ENCODE measurements around the gene SLC5A4.

The SLC5A4 gene

GRCh38 chr22:32208681-32209080, 46.5 kb downstream of the SLC5A4 start:
- Histone ChIP-seq H3K4me1 (ENCODE audit: control insufficient read depth, insufficient read depth, low read length) (no peaks in the 10 kb centered on the region), H3K9me3 (ENCODE audit: control insufficient read depth, low read length) (no peaks in the 10 kb centered on the region), H3K4me3 (ENCODE audit: insufficient read depth, low read depth, low read length) (no peak overlapping the region), H3K36me3 (ENCODE audit: control insufficient read depth, insufficient read depth, low read length) (no peaks in the 10 kb centered on the region), H3K27me3 (ENCODE audit: control insufficient read depth, insufficient read depth, low read length, poor library complexity, severe bottlenecking) (peaks cover 25% of the 10 kb centered on the region), H3K27ac (ENCODE audit: insufficient read depth, low read depth, low read length, poor library complexity, severe bottlenecking) (no peak overlapping the region)
- 96 to 97% methylated on average over 3 of the region's 3 CpGs for WGBS, 2 experiments

GRCh38 chr22:32207971-32208480, 47.1 kb downstream of the SLC5A4 start:
- Histone ChIP-seq H3K27ac (ENCODE audit: insufficient read depth, low read depth, low read length, poor library complexity, severe bottlenecking) (no peak overlapping the region), H3K9me3 (ENCODE audit: control insufficient read depth, low read length) (no peaks in the 10 kb centered on the region), H3K27me3 (ENCODE audit: control insufficient read depth, insufficient read depth, low read length, poor library complexity, severe bottlenecking) (peaks cover 31% of the 10 kb centered on the region), H3K36me3 (ENCODE audit: control insufficient read depth, insufficient read depth, low read length) (no peaks in the 10 kb centered on the region), H3K4me3 (ENCODE audit: insufficient read depth, low read depth, low read length) (no peak overlapping the region), H3K4me1 (ENCODE audit: control insufficient read depth, insufficient read depth, low read length) (no peaks in the 10 kb centered on the region)
- 92% methylated on average over 4 of the region's 4 CpGs for WGBS, 2 experiments

- 79 to 81% methylated on average over 22 of the region's 22 CpGs for whole genome bisulfite sequencing, 2 experiments
Observed at GRCh38 chr22:32206774-32207758, 48.1 kb downstream of the SLC5A4 start.

GRCh38 chr22:32205974-32206773, 49.0 kb downstream of the SLC5A4 start:
- WGBS, 2 experiments = 73 to 77% methylated on average over 30 of the region's 30 CpGs
- H3K27me3 ChIP-seq (ENCODE audit: control insufficient read depth, insufficient read depth, low read length, poor library complexity, severe bottlenecking) = peaks cover 38% of the 10 kb centered on the region
- H3K36me3 ChIP-seq (ENCODE audit: control insufficient read depth, insufficient read depth, low read length) = no peaks in the 10 kb centered on the region
- no peak overlapping the region for H3K4me3 ChIP-seq (ENCODE audit: insufficient read depth, low read depth, low read length)
- H3K9me3 ChIP-seq (ENCODE audit: control insufficient read depth, low read length) = no peaks in the 10 kb centered on the region
- H3K4me1 ChIP-seq (ENCODE audit: control insufficient read depth, insufficient read depth, low read length) = no peaks in the 10 kb centered on the region
- H3K27ac ChIP-seq (ENCODE audit: insufficient read depth, low read depth, low read length, poor library complexity, severe bottlenecking) = no peak overlapping the region

More at GRCh38 chr22:32206774-32207758, 48.1 kb downstream of the SLC5A4 start:
- H3K27me3 ChIP-seq (ENCODE audit: control insufficient read depth, insufficient read depth, low read length, poor library complexity, severe bottlenecking) = peaks cover 38% of the 10 kb centered on the region
- no peak overlapping the region for H3K27ac ChIP-seq (ENCODE audit: insufficient read depth, low read depth, low read length, poor library complexity, severe bottlenecking)
- H3K4me1 ChIP-seq (ENCODE audit: control insufficient read depth, insufficient read depth, low read length) = no peaks in the 10 kb centered on the region
- no peaks in the 10 kb centered on the region for H3K36me3 ChIP-seq (ENCODE audit: control insufficient read depth, insufficient read depth, low read length)
- no peak overlapping the region for H3K4me3 ChIP-seq (ENCODE audit: insufficient read depth, low read depth, low read length)
- no peaks in the 10 kb centered on the region for H3K9me3 ChIP-seq (ENCODE audit: control insufficient read depth, low read length)

GRCh38 chr22:32204856-32205722, 50.1 kb downstream of the SLC5A4 start, which contains the start of gene RFPL2:
Gene RFPL2, minus strand, starts transcription at chr22:32205073. Its CDS starts 2,622 bp downstream, at chr22:32202451.
- peak within 1 kb of the TSS; percentile 24 for H3K4me3 ChIP-seq (ENCODE audit: insufficient read depth, low read depth, low read length)
- 21% methylated on average over 41 of the region's 41 CpGs for WGBS, 2 experiments
- no peak within 1 kb of the TSS for H3K27ac ChIP-seq (ENCODE audit: insufficient read depth, low read depth, low read length, poor library complexity, severe bottlenecking)

GRCh38 chr22:32204040-32204855, 50.9 kb downstream of the SLC5A4 start:
- Histone ChIP-seq H3K27me3 (ENCODE audit: control insufficient read depth, insufficient read depth, low read length, poor library complexity, severe bottlenecking) (peaks cover 38% of the 10 kb centered on the region), H3K9me3 (ENCODE audit: control insufficient read depth, low read length) (no peaks in the 10 kb centered on the region), H3K4me3 (ENCODE audit: insufficient read depth, low read depth, low read length) (peak overlapping the region; percentile 24), H3K36me3 (ENCODE audit: control insufficient read depth, insufficient read depth, low read length) (no peaks in the 10 kb centered on the region), H3K27ac (ENCODE audit: insufficient read depth, low read depth, low read length, poor library complexity, severe bottlenecking) (no peak overlapping the region), H3K4me1 (ENCODE audit: control insufficient read depth, insufficient read depth, low read length) (no peaks in the 10 kb centered on the region)
- 37% methylated on average over 41 to 42 of the region's 42 CpGs for WGBS, 2 experiments

More at GRCh38 chr22:32204856-32205722, 50.1 kb downstream of the SLC5A4 start, which contains the start of gene RFPL2:
- Histone ChIP-seq H3K36me3 (ENCODE audit: control insufficient read depth, insufficient read depth, low read length) (no peaks in the 10 kb centered on the region), H3K27me3 (ENCODE audit: control insufficient read depth, insufficient read depth, low read length, poor library complexity, severe bottlenecking) (peaks cover 38% of the 10 kb centered on the region), H3K9me3 (ENCODE audit: control insufficient read depth, low read length) (no peaks in the 10 kb centered on the region), H3K4me1 (ENCODE audit: control insufficient read depth, insufficient read depth, low read length) (no peaks in the 10 kb centered on the region)

GRCh38 chr22:32203181-32204039, 51.7 kb downstream of the SLC5A4 start:
- H3K27ac ChIP-seq (ENCODE audit: insufficient read depth, low read depth, low read length, poor library complexity, severe bottlenecking) = no peak overlapping the region
- no peaks in the 10 kb centered on the region for H3K9me3 ChIP-seq (ENCODE audit: control insufficient read depth, low read length)
- no peak overlapping the region for H3K4me3 ChIP-seq (ENCODE audit: insufficient read depth, low read depth, low read length)
- peaks cover 38% of the 10 kb centered on the region for H3K27me3 ChIP-seq (ENCODE audit: control insufficient read depth, insufficient read depth, low read length, poor library complexity, severe bottlenecking)
- H3K36me3 ChIP-seq (ENCODE audit: control insufficient read depth, insufficient read depth, low read length) = no peaks in the 10 kb centered on the region
- H3K4me1 ChIP-seq (ENCODE audit: control insufficient read depth, insufficient read depth, low read length) = no peaks in the 10 kb centered on the region
- 83 to 85% methylated on average over 53 of the region's 53 CpGs for WGBS, 2 experiments

- H3K27ac ChIP-seq (ENCODE audit: insufficient read depth, low read depth, low read length, poor library complexity, severe bottlenecking) = no peak overlapping the region
- peaks cover 38% of the 10 kb centered on the region for H3K27me3 ChIP-seq (ENCODE audit: control insufficient read depth, insufficient read depth, low read length, poor library complexity, severe bottlenecking)
- WGBS, 2 experiments = 49 to 53% methylated on average over 29 of the region's 29 CpGs
- no peaks in the 10 kb centered on the region for H3K9me3 ChIP-seq (ENCODE audit: control insufficient read depth, low read length)
- no peak overlapping the region for H3K4me3 ChIP-seq (ENCODE audit: insufficient read depth, low read depth, low read length)
- no peaks in the 10 kb centered on the region for H3K36me3 ChIP-seq (ENCODE audit: control insufficient read depth, insufficient read depth, low read length)
- no peaks in the 10 kb centered on the region for H3K4me1 ChIP-seq (ENCODE audit: control insufficient read depth, insufficient read depth, low read length)
Observed at GRCh38 chr22:32202539-32203180, 52.5 kb downstream of the SLC5A4 start.
